Measurements from ENCODE around the gene RGS19. TPM values are rescaled to one million over a fixed set of nuclear protein-coding genes. Genes with fewer than 3 reads are reported as not detected.
A peak's percentile ranks its signal among the peaks of the same experiment; 100 is the strongest.

RGS19 gene
- total RNA-seq, 1 experiment from 2014 or later, result 43.2 TPM

GRCh38 chr20:64083804-64084684 is 4.7 kb upstream of the RGS19 start, which contains the start of gene LKAAEAR1:
Gene LKAAEAR1, minus strand, starts transcription at chr20:64084398. Its CDS starts 179 bp downstream, at chr20:64084219.
- no TSS peak for BruUV-seq (replicated peaks)

GRCh38 chr20:64083378-64083803 is 4.1 kb upstream of the RGS19 start:
- Histone ChIP-seq H3K27me3 (ENCODE audit: low read length) (no peaks in the 10 kb centered on the region), H4K20me1 (ENCODE audit: low read length) (no peaks in the 10 kb centered on the region), H3K4me3 (ENCODE audit: low read length) (peak overlapping the region; percentile 76), H3K4me1 (ENCODE audit: insufficient read depth, low read length) (peaks cover 25% of the 10 kb centered on the region), H3K9me3 (ENCODE audit: low read length) (no peaks in the 10 kb centered on the region), H3K27ac (ENCODE audit: low read length) (no peak overlapping the region), H3K9me2 (replicated peaks; ENCODE audit: low read length) (no peaks in the 10 kb centered on the region), H3K9ac (ENCODE audit: low read length) (peak overlapping the region; percentile 51), H3K4me2 (ENCODE audit: low read length) (peak overlapping the region; percentile 99), H3K79me2 (ENCODE audit: low read length) (peaks cover 12% of the 10 kb centered on the region), H3K36me3 (ENCODE audit: low read depth, low read length) (no peaks in the 10 kb centered on the region), H3F3A (ENCODE audit: low read length, unreplicated experiment) (no peaks in the 10 kb centered on the region), H2AFZ (ENCODE audit: low read length) (peak overlapping the region; percentile 83)
- CTCF ChIA-PET, result interaction anchor here (0.7 to 2.0 kb wide), 7 partner anchors 13 to 375 kb away, joined by 3 to 15 read pairs (median 4); partner anchors contain the start of genes ARFRP1 and ZGPAT
- peak; percentile 67 for TF ChIP-seq CTCF (conservative IDR thresholded peaks at IDR 0.05; ENCODE audit: low read depth, low read length)
- no peak for TF ChIP-seq EZH2phosphoT487 (IDR thresholded peaks at IDR 0.05; ENCODE audit: borderline replicate concordance, low read length)
- TF ChIP-seq EZH2 (IDR thresholded peaks at IDR 0.05; ENCODE audit: low read length, unreplicated experiment), result no peak
- peak; percentile 77 for DNase-seq
- BruUV-seq (replicated peaks), result no TSS peak
- intact Hi-C loops (cut with micrococcal nuclease), result loop anchor here (1.0 kb wide), 1 partner anchor 37 kb away; no protein-coding TSS in a partner anchor
- peak; percentile 40 for ATAC-seq
- POLR2A ChIA-PET (ENCODE audit: unreplicated experiment), result no interaction called here

More at GRCh38 chr20:64083804-64084684, 4.7 kb upstream of the RGS19 start, which contains the start of gene LKAAEAR1:
- intact Hi-C loops (cut with micrococcal nuclease), result loop anchor here (1.0 kb wide), 1 partner anchor 36 kb away; no protein-coding TSS in a partner anchor
- ChIA-PET POLR2A (ENCODE audit: unreplicated experiment) (interaction anchor here (0.6 kb wide), 1 partner anchor 510 kb away, joined by 4 read pairs; the partner anchor contains the start of gene HELZ2), CTCF (interaction anchor here (0.7 to 2.0 kb wide), 6 partner anchors 14 to 376 kb away, joined by 3 to 15 read pairs (median 4); partner anchors contain the start of genes ARFRP1 and ZGPAT)
- no peaks in the 10 kb centered on the region for H3K9me3 ChIP-seq (ENCODE audit: low read length)
- H3K4me3 ChIP-seq (ENCODE audit: low read length), result peak within 1 kb of the TSS; percentile 76
- peak within 1 kb of the TSS; percentile 51 for H3K9ac ChIP-seq (ENCODE audit: low read length)
- peaks cover 5% of the 10 kb centered on the region for H3K79me2 ChIP-seq (ENCODE audit: low read length)
- H3F3A ChIP-seq (ENCODE audit: low read length, unreplicated experiment), result no peaks in the 10 kb centered on the region
- DNase-seq (no peak), ATAC-seq (0 out of 2 replicates have a peak, but pooled peaks have one; percentile 2)
- H3K9me2 ChIP-seq (replicated peaks; ENCODE audit: low read length), result no peaks in the 10 kb centered on the region
- H3K4me1 ChIP-seq (ENCODE audit: insufficient read depth, low read length), result peaks cover 19% of the 10 kb centered on the region
- no peaks in the 10 kb centered on the region for H3K27me3 ChIP-seq (ENCODE audit: low read length)
- no peaks in the 10 kb centered on the region for H3K36me3 ChIP-seq (ENCODE audit: low read depth, low read length)
- H4K20me1 ChIP-seq (ENCODE audit: low read length), result no peaks in the 10 kb centered on the region
- H3K4me2 ChIP-seq (ENCODE audit: low read length), result peak within 1 kb of the TSS; percentile 99
- TF ChIP-seq EZH2 (IDR thresholded peaks at IDR 0.05; ENCODE audit: low read length, unreplicated experiment) (no peak), EZH2phosphoT487 (IDR thresholded peaks at IDR 0.05; ENCODE audit: borderline replicate concordance, low read length) (no peak), CTCF (conservative IDR thresholded peaks at IDR 0.05; ENCODE audit: low read depth, low read length) (no peak)
- peak within 1 kb of the TSS; percentile 83 for H2AFZ ChIP-seq (ENCODE audit: low read length)
- no peak within 1 kb of the TSS for H3K27ac ChIP-seq (ENCODE audit: low read length)

Data from PC-3 (cell line).